HG03442 (cell line): Measurements from ENCODE around the gene SESN1.

ENCODE experiments used
- ATAC-seq: cut with Tn5 transposase; IDR thresholded peaks from one replicate; pipeline ENCODE4 v1.9.1; 2021; ENCODE audit warnings: mild to moderate bottlenecking, moderate library complexity; ENCODE audit not compliant: unreplicated experiment

Gene SESN1

DNA sequence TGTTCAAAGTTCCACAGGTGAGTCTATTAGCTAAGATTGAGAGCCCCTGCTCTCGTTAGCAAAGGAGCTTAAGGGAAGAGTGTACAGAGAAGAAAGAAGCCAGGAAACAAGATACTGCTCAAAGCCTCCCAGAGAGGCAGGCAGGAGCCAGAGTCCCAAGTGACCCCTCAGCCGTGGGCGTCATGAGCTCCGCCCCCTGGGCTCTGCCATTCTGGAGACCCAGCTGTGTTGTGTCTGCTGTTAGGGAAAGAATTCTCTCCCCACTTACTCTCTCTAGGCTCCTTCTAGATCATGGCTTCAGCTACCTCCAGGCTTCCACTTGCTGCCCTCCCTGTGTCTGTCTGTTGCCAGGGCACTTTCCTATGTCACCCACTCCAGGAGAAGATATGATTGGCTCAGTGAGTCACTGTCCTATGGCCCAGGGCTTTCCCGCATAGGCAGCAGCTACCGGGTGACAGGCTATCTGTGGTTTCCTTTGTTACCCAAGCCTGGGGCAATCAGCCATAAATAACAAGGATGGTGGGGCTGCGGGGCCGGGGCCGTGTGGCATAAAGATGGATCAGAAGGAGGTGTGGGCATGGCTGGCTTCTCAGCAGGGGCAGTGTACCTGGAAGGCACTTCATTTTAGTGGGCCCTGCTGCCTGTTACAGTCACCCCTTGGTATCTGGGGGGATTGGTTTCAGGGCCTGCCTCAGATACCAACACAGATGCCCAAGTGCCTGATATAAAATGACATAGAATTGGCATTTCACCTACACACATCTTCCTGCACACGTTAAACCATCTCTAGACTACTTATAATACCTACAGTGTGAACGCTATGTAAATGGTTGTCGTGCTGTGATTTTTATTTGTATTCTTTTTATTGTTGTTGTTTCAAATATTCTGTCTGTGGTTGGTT is 127.5 kb downstream of the SESN1 start:
- ATAC-seq = no peak

DNA sequence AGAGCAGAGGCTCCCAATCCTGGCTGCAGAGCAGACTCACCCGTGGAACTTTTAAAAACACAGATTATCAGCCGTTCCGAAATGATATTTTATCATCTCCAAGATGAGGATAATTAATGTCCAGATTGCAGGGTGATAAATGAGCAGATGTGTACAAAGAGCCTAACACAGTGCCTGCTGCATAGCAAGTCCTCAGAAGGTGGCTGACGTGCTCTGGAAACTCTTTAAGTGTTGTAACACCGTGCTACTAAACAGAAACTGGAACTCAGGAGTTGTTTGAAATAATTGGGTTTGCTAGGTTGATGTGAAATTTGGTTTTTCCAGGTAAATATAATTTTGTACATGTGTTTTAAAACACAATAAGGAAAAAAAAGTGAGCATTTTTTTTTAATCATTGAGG is 128.4 kb downstream of the SESN1 start:
- ATAC-seq = no peak

DNA sequence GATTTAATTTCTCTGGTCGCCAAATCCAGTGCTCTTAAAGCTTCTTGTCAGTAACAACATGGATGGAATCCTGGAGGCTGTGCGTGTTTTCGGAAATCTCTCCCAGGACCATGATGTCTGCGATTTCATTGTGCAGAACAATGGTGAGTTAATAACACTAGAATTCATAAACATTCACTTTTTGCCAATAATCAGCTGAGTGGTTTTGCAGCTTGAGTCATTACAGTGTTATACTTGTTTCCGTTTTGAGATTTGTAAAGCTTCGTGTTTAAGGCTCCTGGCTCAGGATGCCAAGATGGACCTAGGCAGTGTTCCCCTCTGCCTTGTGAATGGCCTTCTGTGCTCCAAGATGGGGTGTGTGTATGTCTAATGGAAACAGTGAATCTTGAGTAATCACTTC is 132.7 kb downstream of the SESN1 start:
- no peak for ATAC-seq

DNA sequence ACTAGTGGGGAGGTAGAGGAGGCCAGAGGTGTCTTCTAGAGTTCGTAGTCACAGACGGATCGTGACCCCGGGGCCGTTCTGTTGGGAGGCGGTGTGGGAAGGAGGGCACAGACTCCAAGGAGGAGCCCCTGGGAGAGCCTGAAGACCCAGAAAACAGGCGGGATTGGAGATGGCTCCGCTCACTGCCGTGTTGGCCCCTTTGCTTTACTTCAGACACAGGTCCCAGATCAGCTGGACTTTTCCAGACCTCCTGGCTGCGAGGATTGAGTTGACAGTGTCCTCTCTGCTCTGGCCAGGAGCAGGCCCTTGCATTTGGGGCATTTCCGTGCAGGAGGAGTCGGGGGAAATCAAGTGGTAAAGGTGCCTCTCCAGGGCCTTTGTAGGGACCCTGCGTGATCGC is 133.6 kb downstream of the SESN1 start:
- ATAC-seq = no peak

DNA sequence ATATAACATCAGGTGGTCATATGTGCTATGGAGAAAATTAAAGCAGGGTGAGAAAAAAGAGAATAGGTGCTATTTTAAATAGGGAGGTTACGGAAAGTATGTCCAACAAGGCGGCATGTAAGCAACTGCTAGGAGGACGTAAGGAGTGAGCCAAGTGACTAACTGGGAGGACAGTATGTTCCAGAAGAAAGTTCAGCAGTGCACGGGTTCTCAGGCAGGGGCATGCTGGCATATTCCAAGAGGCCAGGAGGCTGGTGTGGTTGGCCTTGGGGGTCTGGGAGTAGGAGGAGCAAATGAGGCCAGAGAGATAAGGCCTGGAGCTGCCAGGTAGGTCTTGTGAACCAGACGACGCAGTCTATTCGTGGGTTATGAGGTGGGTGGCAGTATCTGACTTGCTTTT is 134.0 kb downstream of the SESN1 start:
- ATAC-seq = no peak

DNA sequence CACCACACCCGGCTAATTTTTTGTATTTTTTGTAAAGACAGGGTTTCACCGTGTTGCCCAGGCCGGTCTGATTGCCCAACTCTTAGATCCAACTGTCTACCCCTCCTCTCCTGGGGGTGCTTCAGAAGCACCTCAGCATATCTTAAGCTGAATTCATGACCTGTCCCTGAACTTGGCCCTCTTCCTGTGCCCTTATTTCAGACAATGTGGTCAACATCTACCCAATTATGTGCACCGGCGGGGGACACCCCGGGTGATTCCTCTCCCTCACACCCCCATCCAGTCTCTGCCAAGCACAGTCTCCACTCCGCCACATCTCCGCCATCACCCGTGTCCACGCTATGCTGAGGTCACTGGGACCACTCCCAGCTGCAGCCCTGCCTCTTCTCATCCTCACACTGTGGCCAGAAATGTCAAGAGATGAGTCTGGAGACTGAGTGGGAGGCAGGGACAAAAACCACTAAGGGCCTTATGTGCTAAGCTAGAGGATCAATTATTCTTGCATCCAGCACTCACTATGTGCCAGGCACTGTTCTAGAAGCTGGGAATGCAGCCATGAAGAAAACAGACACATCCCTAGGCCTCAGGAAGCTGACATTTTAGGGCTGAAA is 134.6 kb downstream of the SESN1 start:
- no peak for ATAC-seq

DNA sequence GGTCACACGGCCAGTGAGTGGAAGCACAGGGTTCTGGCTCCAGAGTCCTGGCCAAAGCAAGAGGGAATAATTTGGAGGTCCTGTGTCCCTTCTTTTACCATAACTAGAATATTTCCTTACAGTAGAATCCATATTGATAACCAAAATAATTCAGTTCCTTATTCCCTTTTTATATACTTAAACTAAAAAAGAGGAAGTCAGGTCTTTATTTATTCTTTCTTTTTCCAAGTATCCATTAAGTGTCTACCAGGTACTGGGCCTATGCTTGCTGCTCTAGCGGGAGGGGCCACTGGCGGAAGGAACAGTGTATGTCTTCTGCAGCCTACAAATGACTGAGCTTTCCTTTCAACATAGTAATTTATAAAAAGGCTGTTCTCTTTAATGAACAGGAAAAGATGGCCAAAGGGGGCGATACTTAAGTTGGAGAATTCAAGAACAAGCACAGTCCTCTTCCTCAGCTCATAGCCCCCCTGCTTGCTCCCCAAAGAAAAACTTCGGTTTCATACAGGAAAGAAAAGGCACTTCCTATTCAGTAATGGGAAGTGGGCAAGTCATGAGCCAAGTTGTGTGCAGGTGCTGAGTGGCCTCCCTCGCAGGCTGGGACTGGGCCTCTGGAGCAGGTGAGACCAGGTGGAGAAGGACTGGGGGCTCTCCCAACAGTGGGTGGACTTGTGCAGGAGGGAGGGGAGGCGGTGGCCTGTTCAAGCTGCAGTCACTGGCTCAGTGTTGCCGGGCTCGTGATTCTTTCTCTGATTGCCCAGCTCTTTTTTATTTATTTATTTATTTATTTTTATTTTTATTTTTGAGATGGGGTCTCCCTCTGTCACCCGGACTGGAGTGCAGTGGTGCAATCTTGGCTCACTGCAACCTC is 135.5 kb downstream of the SESN1 start:
- no peak for ATAC-seq

DNA sequence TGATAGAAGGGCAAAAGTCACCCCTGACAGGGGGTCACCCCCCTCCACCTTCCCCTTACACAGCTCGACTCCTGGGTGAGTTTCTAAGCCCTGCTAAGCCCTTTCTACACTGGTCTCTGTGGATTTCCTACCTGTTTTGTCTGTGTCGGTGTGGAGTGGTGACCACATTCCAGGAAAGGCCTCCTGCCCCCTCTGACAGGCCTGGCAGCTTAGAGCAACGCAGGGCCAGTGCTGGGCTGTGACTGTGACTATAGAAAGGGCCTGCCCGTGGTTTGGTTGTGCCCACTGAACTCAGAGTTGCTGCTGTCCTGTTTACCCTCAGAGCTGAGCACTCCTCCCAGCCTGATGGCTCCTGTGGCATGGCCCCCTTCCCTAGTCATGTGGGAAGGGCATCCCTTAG is 137.4 kb downstream of the SESN1 start:
- no peak for ATAC-seq

DNA sequence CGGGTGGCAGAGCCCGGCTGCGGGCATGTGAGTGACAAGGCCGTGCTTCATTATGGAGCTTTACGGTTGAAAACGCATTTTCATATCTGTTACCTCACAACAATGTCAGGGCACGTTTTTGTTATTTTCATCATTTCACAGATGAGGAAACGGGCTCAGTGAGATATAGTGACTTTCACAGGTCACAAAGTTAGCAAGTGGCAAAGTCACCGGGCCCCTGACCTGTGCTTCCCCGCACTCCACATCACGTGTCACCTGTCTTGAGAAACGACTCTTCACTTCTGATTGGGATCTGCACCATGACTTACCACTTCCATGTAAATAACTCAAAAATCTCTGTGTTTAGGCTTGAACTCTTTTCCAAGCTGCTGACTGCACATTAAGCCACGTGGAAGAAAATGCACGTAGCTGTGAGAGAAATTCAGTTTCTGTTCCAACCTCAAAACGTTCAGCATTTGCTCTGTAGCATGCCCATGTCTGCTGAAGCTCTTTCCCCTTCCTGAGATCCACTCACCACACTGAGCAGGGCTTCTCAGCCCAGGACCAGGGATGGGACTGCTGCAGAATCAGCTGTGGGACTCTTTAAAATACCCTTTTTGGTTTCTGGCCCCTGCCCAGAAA is 139.2 kb downstream of the SESN1 start:
- ATAC-seq = no peak

DNA sequence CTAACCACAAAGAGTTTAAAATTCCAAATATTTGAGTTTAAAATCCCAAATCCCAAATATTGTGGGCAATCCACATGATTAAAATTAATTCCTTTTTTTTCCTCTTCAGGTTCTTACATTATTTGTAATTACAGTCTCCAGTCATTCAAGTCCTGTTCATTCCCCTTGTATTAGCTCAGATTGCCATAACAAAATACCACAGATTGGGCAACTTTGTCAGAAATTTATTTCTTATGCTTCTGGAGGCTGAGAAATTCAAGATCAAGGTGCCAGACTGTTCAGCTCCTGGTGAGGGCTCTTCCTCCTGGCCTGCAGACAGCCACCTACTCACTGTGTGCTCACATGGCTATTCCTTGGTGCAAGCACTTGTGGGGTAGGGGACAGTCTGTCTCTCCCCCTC is 141.0 kb downstream of the SESN1 start:
- ATAC-seq = no peak

DNA sequence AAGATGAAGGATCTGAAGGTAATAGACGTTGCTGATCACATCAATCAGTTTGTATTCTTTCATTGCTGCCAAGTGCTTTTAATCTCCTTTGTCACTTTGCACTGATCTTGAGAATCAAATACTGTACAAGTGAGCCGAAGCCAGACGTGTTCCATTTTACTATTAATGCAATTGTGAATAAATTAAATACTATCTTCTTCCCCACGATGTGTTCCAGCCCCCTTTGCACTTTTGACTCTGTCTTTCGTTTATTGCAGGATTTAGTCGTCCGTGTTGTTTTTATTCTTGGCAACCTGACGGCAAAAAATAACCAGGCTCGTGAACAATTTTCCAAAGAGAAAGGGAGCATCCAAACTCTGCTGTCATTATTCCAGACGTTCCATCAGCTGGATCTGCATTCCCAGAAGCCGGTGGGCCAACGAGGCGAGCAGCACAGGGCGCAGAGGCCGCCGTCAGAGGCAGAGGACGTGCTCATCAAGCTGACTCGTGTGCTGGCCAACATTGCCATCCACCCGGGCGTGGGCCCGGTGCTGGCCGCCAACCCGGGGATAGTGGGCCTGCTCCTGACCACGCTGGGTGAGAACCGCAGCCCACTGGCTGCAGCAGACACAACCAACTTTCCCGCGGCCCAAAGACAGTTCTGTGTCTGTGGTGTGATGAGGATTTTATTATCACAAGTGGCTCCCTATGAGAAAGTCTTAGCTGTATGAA is 141.7 kb downstream of the SESN1 start:
- no peak for ATAC-seq

DNA sequence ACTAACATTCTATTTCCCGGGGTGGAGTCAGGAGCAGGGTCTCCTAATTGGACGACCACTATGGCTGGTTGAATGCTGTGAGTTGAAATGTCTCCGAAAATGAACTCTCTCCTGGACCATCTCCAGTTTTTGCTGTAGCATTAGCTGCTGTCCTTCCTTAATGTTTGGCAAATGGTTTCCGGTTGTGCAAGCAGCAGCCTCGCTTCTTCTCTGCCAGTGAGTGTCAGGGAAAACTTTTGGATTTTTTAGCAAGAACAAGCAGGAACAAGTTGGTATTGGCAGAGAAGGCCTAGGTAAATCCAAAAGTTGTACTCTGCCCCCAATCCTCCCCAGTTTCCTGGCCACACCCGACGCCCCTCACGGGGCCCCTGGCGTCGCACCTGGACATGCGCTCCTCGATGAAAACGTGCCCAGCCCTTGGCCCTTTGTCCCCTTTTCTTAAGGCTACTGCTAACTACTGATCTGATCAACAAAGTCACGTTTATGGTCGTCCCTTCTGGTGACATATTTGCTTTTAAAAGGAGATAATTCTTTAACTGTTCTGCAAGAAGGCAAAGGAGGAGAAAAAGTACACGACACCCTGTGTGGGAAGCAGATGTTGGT is 143.2 kb downstream of the SESN1 start:
- no peak for ATAC-seq

DNA sequence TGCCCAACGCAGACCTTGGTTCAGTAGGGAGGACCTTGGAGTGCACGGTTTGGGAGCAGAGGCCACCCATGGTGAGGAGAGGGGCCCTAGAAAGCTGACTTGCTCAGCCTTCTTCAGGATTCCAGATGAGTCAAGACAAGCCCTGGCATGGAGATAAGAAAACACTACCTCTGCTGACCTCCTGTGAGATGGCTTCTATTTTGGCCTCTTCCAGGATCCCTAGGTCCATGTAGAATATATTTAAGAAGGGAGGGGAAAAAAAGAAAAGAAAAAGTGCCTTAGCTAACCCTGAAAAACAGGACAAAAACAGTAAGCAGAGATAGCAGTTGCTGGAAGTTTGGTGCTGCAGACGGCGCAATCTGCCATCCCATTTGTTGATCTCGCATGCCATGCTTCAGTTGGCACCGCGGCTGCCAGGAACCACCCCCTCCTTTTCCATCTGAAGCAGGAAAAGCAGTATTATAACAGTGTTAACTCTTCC is 146.4 kb downstream of the SESN1 start:
- no peak for ATAC-seq

DNA sequence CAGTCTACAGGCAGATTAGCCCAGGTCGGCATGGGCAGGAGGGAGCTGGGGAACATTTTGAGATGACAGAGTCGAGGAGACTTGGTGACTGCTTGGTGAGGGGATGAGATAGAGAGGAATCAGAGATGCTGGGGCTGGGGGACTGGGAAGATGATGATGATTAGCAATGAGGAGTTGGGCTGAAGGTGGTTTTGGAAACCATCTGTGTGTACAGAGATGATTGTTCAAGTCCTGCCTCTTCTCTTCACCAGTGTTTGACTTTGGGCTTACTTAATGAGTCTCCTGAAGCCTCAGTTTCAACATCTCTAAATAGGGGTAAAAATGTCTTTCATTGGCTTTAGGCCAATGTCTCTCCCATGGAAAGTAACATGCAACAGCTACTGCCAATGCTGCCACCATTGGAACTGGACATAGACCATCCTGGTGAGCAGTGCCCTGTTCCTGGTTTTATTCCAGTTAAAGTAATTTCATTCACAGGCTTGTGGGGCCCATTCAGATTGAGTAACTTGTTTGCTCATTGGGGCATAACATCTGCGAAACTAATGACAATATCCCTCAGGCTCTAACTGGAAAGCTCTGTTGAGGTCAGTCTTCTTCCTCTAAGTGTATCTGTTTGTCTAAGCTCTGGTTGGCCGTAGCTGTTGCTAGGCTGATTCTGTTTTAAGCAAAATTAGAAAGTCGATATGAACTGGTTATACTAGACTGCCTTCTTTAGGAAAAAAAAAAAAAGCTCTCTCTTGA is 147.4 kb downstream of the SESN1 start:
- ATAC-seq = no peak

DNA sequence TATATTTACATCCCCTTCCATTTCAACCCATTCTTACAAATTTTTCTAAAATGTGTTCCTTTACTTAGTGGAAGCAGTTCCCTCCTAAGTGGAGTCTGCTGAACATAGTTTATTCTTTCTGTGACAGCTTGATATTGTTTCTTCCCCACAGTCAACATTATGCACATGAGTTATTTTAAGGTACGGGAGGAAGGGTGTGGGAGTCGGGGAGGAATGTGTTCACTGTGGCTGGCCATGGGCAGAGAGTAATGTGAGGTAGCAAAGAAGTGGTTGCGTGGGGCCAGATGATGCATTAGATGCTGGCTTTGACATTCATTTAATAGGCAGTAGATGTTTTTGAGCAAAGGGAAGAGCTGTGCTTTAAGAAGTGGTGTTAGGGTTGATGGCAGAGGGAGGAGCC is 148.0 kb downstream of the SESN1 start:
- no peak for ATAC-seq

DNA sequence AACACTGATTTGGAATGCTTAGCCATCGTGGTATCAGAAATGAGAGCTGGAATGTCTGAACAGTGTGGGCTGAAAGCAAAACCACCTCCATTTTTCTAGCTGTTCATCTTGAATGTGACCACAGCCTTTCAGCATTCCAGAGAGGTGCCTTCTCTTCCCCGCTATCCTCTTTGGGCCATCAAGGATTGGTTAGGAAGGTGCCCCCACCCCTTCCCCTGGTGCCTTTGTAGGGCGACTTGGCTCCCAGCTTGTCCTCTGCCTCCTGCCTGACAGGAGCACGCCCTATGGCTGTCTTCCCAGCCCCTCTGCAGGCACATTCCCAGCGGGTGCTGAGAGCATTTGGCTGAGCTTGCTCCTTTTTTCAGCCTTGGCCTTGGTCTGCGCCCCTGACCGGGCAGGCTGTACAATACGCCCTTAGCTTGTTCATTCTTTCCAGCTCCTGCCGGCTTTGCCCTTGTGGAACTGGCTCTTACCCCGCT is 148.9 kb downstream of the SESN1 start:
- ATAC-seq = no peak

DNA sequence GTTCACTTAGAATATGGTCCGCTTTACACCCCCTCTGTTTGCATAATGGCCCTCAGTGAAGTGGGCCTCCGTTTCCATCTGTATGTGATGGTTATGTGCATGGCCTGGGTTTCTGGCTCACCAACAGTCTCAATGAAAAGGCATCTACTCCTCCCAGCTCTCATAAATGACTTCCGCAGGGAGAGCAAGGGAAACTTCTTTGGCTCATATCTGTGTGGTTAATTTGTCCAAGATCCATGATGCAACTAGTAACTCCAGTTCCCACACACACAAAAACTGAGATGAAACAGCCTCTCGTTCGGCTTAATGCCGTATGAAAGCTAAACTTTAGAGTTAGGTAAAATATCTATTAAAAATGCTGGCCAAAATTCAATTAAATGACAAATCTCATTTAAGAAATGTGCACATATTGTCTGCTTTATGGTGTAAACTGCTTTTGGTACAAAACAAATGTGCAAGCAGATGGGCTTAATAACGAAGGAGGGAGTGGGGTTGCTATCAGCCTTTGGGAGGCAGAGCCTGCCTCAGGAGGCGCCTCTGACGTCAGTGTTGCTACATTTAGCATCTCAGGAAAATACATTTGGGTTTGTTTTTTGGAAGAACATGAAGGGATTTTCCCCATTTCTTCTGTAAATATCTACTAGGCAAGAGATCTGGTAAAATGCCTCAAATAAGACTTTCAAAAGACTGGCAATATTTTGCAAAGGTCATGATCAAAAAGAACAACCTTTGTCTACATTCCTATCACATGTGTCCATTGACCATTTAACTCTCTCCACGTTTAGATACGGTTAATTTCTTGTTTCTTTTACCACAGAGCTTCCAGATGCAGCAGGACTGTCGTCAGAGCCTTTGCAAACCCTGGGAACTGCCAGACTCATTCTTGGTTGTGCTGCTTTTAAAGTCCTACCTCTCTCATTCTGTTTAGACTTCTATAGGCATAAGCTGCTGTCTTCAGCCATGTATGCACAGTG is 149.7 kb downstream of the SESN1 start:
- ATAC-seq = no peak

DNA sequence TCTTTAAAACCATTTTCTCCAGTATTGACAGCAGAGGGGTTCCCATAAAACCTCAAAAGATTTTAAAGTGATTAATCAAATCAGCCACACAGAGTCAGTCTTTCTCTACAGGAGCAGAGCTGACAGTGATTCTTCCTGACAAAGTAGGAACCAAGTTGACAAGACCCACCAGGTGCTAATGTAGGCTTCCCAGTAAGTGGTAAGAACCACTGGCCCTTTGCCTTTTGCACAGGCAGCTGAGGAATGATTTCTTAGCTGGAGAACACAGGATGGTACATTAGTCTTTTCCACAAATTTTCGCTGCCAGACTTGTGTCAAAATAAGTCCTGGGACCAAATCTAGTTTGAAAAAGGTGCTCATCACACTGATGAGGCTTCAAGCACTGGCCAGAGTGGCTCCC is 150.6 kb downstream of the SESN1 start:
- ATAC-seq = no peak
